GM18858 (cell line): Measurements from ENCODE around the gene PDE11A.

Experiments
- ATAC-seq: cut with Tn5 transposase; IDR thresholded peaks from one replicate; pipeline ENCODE4 v1.9.1; 2021; ENCODE audit not compliant: unreplicated experiment

PDE11A gene

GRCh38 chr2:177604271-177605065 is 468.1 kb downstream of the PDE11A start:
- ATAC-seq: no peak

GRCh38 chr2:177603768-177604167 is 468.8 kb downstream of the PDE11A start:
- ATAC-seq: no peak

GRCh38 chr2:177603181-177603580 is 469.4 kb downstream of the PDE11A start:
- no peak for ATAC-seq

- ATAC-seq: no peak
Measured at GRCh38 chr2:177602611-177603164, 469.9 kb downstream of the PDE11A start.

GRCh38 chr2:177600917-177601316 is 471.7 kb downstream of the PDE11A start:
- no peak for ATAC-seq

- ATAC-seq: no peak
Measured at GRCh38 chr2:177599956-177600355, 472.6 kb downstream of the PDE11A start.

GRCh38 chr2:177599139-177599688 is 473.4 kb downstream of the PDE11A start:
- no peak for ATAC-seq

- ATAC-seq: no peak
Measured at GRCh38 chr2:177598326-177599138, 474.0 kb downstream of the PDE11A start.

- no peak for ATAC-seq
Measured at GRCh38 chr2:177597759-177598158, 474.8 kb downstream of the PDE11A start.

GRCh38 chr2:177596866-177597265 is 475.7 kb downstream of the PDE11A start:
- no peak for ATAC-seq

GRCh38 chr2:177595126-177595845 is 477.3 kb downstream of the PDE11A start:
- no peak for ATAC-seq

- no peak for ATAC-seq
Measured at GRCh38 chr2:177593402-177593801, 479.2 kb downstream of the PDE11A start.

GRCh38 chr2:177592945-177593344 is 479.6 kb downstream of the PDE11A start:
- ATAC-seq: no peak

GRCh38 chr2:177592397-177592796 is 480.2 kb downstream of the PDE11A start:
- ATAC-seq: no peak

- ATAC-seq: no peak
Measured at GRCh38 chr2:177589186-177589585, 483.4 kb downstream of the PDE11A start.

GRCh38 chr2:177588671-177589070 is 483.9 kb downstream of the PDE11A start:
- ATAC-seq: no peak

- no peak for ATAC-seq
Measured at GRCh38 chr2:177587371-177587770, 485.2 kb downstream of the PDE11A start.

GRCh38 chr2:177586154-177586553 is 486.4 kb downstream of the PDE11A start:
- no peak for ATAC-seq

- no peak for ATAC-seq
Measured at GRCh38 chr2:177585234-177585863, 487.2 kb downstream of the PDE11A start.

GRCh38 chr2:177584030-177584692 is 488.4 kb downstream of the PDE11A start:
- ATAC-seq: no peak
